NCI-H1105 (cell line): ENCODE data around the gene CD163.
"Not testable (repeated sequence)": the region's sequence is repeated elsewhere in the genome, so short reads cannot be mapped to it uniquely, and the experiment has no call there.

Experiments
- DNase-seq: peaks from one replicate; lab custom pipeline; 2025; lab: John Stamatoyannopoulos, UW

Gene CD163

DNA sequence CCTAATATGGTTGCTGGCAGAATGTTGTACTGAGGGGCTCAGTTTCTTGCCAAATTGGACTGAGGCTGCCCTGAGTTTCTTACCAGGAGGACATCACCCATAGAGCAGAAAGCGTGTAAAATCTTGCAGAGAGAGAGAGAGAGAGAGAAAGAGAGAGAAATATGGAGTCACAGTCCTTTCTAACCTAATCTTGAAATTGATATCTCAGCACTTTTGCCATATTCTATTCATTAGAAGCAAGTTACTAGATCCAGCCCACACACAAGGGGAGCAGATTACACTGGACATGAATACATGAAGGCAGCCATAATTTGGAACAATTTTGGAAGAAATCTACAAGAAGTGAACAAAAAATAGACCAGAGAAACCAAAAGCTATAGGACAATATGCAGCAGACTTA, 55.5 kb downstream of the CD163 start:
- DNase-seq = no peak

DNA sequence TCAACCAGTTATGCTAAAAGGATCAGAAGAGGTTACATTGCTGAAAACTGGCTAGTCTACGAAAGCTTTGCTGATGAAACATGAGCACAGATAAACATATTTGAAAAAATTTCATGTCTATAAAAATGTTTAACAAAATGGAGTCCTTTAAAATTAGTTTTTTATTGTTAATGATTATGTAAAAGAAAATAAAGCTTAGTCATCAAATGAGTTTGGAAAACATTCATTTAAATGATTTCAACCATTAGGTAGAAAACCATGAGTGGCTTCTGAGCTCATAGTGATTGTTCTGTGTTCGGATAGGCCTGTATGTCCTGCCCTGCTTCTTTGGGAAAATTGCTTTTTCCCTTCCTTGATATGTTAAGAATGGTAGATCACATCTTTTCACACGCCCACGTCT, 59.0 kb downstream of the CD163 start:
- no peak for DNase-seq

DNA sequence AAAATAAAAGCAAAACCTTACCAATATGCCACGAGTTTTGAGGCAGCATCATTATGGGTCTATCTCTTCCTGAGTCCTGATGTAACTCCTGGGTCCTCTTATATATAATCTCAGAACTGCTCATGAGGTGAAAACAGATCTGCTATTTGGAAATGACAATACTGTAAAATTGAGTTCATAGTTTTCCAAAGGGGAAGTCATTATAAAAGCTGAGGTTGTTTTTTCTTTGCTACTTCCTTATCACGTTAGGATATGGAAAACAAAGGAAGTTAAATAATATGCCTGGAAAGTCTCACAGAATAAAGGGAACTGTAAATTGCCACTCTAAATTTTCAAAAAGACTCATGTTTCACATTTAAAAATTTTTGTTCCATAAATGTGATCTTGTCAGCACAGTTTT, 59.5 kb downstream of the CD163 start, which contains the start of gene CD163L1:
Gene CD163L1, minus strand, starts transcription at position 78 of the 400 bp plus-strand sequence. Its CDS starts 26 bp downstream, at position 52.
- no peak for DNase-seq

DNA sequence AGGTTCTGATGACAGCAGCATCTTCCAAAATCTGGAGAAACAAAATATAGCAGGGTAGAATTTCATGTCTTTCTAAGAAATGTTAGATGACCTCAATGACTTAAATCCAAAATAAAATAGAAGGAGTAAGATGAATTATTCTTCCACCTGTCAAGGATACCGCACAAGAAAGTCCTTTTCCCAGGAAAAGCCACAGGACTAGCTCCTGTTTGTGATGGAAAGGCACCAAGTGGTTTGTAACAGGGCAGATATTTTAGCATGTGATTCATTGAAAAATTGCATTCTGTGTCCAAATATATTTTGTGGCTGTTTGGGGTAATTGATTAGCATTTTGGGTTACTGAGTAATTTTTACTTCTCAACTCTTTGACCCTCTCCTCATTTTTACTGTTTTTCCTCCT, 62.4 kb downstream of the CD163 start:
- no peak for DNase-seq

DNA sequence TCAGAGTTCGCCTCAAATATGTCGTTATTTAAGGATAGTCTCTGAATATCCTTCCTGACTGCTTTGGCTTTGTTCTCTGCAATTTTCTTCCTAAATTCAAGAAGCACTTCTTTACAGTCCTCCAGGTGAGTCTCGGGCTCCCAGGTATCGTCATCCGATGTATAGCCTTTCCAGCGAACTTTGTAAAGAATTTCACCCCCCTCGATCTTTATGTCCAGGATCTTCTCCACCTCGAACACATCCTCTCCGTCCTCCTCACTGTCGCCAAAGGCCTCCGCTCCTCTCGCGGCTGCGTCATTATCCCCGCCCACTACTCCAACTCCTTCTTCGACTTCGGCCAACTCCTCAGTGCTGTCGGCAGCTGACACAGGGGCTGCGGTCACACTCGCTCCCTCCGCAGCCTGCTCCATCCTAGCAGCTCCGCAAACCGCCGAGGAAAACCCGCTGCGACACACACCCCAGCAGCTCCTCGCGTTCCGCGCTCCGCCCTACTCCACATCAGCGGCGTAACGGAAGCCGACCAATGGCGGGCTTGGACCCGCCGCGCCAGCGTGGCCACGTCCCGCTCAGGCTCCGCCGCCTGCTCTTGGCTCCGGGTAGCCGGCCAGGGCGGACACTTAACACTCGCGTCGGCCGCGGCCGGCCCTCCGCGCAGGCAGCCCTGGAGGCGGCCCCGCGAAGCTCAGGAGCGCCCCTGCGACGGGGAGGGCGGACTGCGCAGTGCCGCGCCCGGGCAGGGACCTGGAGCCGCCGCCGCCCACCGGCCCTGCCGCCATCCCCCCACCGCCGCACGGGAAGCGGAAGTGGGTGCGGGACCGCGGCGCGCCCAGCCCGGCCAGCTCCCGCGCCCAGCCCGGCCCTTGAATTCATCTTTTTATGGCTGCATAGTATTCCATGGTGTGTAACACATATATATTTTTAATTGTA, 63.7 kb downstream of the CD163 start:
- no peak for DNase-seq

DNA sequence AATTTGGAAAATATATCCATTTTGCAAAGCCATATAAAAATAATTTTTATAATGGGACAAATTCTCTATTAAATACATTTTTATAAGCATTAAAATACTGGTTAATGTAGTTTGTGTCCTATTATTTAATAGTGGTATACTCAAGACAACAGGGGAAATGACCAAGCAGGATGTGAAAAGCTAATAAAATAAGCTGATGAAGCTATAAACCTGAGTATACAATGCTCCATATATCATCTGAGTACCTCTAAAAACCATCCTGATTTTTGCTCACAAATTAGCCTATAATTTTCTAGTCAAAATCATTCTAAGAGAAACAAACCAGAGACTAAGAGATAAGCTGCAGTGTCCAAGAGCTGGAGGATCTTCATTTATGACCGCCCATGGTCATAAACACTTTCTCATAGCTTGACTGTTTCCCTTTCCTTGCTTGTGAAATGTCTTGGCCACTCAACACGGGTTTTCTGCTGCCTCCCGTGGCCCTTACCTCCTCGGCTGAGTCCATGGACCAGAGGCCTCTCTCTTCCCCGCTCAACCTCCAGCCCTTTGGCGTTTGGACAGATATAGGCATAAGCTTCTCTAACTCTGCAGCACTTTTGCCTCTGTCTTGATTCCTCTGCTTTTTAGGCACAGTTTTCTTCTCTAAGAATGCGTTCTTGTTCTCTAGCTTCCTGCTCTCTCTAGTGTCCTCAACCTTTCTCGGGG, 65.1 kb downstream of the CD163 start:
- not testable (repeated sequence) for DNase-seq

DNA sequence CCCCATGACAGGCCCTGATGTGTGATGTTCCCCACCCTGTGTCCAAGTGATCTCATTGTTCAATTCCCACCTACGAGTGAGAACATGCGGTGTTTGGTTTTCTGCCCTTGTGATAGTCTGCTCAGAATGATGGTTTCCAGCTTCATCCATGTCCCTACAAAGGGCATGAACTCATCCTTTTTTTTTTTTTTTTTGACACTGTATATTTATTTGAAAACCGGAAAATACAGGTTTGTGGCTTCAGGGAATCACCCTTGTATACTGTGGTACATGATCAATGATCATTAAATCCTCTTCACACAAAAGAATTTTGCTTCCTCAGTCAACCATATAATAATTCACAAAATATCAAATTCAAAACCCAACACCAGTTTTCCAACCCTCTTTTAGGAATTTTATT, 66.1 kb downstream of the CD163 start:
- not testable (repeated sequence) for DNase-seq

DNA sequence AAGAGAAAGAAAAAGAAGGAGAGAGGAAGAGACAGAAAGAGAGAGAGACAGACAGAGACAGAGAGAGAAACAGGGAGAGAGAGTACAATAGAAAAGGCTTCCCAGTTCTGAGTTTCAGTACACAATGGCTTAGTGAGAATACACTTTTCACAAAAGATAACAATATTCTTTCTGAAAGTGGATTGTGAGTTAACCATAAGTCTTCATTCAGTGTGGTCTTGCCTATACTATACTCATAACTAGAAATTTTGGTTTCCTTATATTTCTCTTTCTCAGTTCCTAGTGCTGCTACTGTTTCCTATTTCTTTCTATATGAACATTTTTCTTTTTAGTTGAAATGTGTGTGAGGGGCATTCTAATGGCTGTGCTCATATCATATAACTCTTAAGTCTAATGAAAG, 68.9 kb downstream of the CD163 start:
- DNase-seq = no peak

DNA sequence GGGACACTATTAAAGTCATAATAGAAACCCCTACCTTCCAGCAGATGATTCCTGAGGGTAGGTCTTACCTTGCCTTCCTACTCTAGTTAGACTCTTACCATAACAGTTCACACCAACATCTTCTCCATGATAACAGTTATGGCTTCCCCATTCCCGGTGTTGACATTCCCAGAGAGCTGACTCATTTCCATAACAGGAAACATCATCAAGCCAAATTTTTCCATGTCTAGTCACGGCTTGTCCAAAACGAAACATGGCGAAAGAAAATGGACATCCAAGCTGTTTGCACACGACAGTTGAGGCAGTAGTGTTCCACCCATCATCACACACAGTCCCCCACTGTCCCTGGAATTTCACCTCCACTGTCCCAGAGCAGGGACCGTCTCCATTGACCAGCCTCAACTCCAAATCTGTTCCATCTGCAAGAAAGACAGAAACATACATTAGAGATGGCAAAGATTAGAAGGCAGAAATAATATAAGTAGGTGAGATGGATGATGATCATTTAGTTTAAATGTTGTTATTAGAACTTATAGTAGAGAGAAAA, 70.2 kb downstream of the CD163 start:
- no peak for DNase-seq

DNA sequence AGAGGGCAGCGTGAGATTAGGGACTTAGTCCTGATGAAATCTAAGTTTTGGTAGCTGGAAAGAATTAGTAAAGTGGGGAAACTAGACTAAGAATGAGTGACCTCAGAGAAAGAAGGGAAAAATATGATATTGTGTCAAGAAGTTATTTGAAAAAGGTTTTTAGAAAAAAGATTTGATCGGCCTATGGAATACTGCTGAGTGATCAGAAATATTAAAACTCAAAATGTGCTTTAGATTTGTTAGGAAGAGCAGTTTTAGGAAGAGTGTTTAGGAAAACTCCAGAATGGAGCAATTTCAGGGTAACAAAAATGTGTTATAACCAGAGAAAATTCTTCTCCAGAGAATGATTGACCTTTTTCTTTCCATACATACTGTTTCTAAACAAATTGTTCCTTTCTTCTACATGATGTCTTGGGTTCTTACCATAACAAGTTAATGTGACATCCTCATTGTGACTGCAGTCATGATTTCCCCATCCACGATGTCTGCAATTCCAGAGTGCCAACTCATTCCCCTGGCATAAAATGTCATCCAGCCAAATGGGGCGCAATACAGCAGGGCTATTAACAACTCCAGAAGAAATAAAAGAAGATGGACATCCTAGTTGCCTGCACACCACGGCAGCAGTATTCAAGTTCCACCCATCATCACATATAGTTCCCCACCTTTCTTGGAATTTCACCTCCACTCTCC, 71.4 kb downstream of the CD163 start:
- DNase-seq = no peak
